ENCODE measurements around the gene SPEM3.

The SPEM3 gene

GRCh38 chr17:7426896-7427489 lies 1.7 kb upstream of the SPEM3 start:
- ATAC-seq = no peak
- TF ChIP-seq ZFP30 (CRISPR knock-in tag; IDR thresholded peaks at IDR 0.05) = no peak
- no peak for TF ChIP-seq SNAI2 (CRISPR knock-in tag; IDR thresholded peaks at IDR 0.05)
- no peak for TF ChIP-seq ZFP3 (CRISPR knock-in tag; IDR thresholded peaks at IDR 0.05)
- no peak for TF ChIP-seq ZC3H10 (CRISPR knock-in tag; IDR thresholded peaks at IDR 0.05)
- TF ChIP-seq, protein P1, sequence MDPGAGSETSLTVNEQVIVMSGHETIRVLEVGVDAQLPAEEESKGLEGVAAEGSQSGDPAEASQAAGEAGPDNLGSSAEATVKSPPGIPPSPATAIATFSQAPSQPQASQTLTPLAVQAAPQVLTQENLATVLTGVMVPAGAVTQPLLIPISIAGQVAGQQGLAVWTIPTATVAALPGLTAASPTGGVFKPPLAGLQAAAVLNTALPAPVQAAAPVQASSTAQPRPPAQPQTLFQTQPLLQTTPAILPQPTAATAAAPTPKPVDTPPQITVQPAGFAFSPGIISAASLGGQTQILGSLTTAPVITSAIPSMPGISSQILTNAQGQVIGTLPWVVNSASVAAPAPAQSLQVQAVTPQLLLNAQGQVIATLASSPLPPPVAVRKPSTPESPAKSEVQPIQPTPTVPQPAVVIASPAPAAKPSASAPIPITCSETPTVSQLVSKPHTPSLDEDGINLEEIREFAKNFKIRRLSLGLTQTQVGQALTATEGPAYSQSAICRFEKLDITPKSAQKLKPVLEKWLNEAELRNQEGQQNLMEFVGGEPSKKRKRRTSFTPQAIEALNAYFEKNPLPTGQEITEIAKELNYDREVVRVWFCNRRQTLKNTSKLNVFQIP (CRISPR knock-in tag; IDR thresholded peaks at IDR 0.05; ENCODE audit: borderline replicate concordance, low read depth) = no peak
- TF ChIP-seq RARB (CRISPR knock-in tag; IDR thresholded peaks at IDR 0.05) = no peak

- no peak for ATAC-seq
- TF ChIP-seq ISL1 (CRISPR knock-in tag; IDR thresholded peaks at IDR 0.05) (no peak), ZNF565 (CRISPR knock-in tag; conservative IDR thresholded peaks at IDR 0.05; ENCODE audit: low read depth) (no peak), TOX (CRISPR knock-in tag; IDR thresholded peaks at IDR 0.05; ENCODE audit: borderline replicate concordance) (no peak), CREB5 (CRISPR knock-in tag; IDR thresholded peaks at IDR 0.05; ENCODE audit: low read depth) (no peak), BACH2 (CRISPR knock-in tag; IDR thresholded peaks at IDR 0.05; ENCODE audit: borderline replicate concordance) (no peak), TSHZ2 (CRISPR knock-in tag; IDR thresholded peaks at IDR 0.05) (no peak), ESRRG (CRISPR knock-in tag; IDR thresholded peaks at IDR 0.05) (no peak), GLIS3 (CRISPR knock-in tag; IDR thresholded peaks at IDR 0.05) (no peak), RARB (CRISPR knock-in tag; IDR thresholded peaks at IDR 0.05) (no peak)
- TF ChIP-seq, protein P2, sequence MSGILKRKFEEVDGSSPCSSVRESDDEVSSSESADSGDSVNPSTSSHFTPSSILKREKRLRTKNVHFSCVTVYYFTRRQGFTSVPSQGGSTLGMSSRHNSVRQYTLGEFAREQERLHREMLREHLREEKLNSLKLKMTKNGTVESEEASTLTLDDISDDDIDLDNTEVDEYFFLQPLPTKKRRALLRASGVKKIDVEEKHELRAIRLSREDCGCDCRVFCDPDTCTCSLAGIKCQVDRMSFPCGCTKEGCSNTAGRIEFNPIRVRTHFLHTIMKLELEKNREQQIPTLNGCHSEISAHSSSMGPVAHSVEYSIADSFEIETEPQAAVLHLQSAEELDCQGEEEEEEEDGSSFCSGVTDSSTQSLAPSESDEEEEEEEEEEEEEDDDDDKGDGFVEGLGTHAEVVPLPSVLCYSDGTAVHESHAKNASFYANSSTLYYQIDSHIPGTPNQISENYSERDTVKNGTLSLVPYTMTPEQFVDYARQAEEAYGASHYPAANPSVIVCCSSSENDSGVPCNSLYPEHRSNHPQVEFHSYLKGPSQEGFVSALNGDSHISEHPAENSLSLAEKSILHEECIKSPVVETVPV (CRISPR knock-in tag; IDR thresholded peaks at IDR 0.05) = no peak
- TF ChIP-seq, protein P1 (CRISPR knock-in tag; IDR thresholded peaks at IDR 0.05; ENCODE audit: borderline replicate concordance, low read depth) = no peak
Observed at GRCh38 chr17:7427549-7427948, 1.1 kb upstream of the SPEM3 start.

DNA sequence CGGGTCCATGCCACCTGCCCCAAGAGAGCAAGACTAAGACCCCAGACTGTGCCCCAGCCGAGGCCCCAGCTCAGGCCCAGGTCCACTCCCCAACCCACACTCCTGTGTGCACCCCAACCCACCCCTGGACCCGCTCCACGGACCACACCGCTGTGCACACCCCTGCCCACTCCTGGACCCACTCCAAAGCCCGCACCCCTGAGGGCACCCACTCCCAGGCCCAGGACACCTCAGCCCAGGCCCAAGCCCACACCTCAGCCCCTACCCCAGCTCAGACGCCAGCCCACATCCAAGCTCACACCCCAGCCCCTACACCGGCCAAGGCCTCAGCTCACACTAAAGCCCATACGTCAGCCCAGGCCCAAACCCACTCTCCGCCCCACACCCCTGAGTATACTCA lies 1.1 kb downstream of the SPEM3 start:
- no peak for ATAC-seq
- no peak for TF ChIP-seq ZNF70 (CRISPR knock-in tag; IDR thresholded peaks at IDR 0.05)
- TF ChIP-seq, protein P1 (CRISPR knock-in tag; IDR thresholded peaks at IDR 0.05; ENCODE audit: borderline replicate concordance, low read depth) = no peak
- TF ChIP-seq PPARA (CRISPR knock-in tag; IDR thresholded peaks at IDR 0.05; ENCODE audit: borderline replicate concordance) = no peak
- no peak for TF ChIP-seq GLIS3 (CRISPR knock-in tag; IDR thresholded peaks at IDR 0.05)
- no peak for TF ChIP-seq ZNF565 (CRISPR knock-in tag; conservative IDR thresholded peaks at IDR 0.05; ENCODE audit: low read depth)
- no peak for TF ChIP-seq ZFP30 (CRISPR knock-in tag; IDR thresholded peaks at IDR 0.05)
- TF ChIP-seq RARB (CRISPR knock-in tag; IDR thresholded peaks at IDR 0.05) = no peak
- TF ChIP-seq, protein P2 (CRISPR knock-in tag; IDR thresholded peaks at IDR 0.05) = no peak
- no peak for TF ChIP-seq SNAI2 (CRISPR knock-in tag; IDR thresholded peaks at IDR 0.05)
- no peak for TF ChIP-seq CSDC2 (CRISPR knock-in tag; IDR thresholded peaks at IDR 0.05)
- no peak for TF ChIP-seq ARNTL (CRISPR knock-in tag; IDR thresholded peaks at IDR 0.05; ENCODE audit: borderline replicate concordance, low read depth)
- TF ChIP-seq TOX (CRISPR knock-in tag; IDR thresholded peaks at IDR 0.05; ENCODE audit: borderline replicate concordance) = no peak
- TF ChIP-seq ZC3H10 (CRISPR knock-in tag; IDR thresholded peaks at IDR 0.05) = no peak
- TF ChIP-seq ZNF8 (CRISPR knock-in tag; IDR thresholded peaks at IDR 0.05) = no peak
- TF ChIP-seq TSHZ2 (CRISPR knock-in tag; IDR thresholded peaks at IDR 0.05) = no peak
- no peak for TF ChIP-seq ISL1 (CRISPR knock-in tag; IDR thresholded peaks at IDR 0.05)
- TF ChIP-seq BACH2 (CRISPR knock-in tag; IDR thresholded peaks at IDR 0.05; ENCODE audit: borderline replicate concordance) = no peak
